B cell (primary cell): ENCODE results near the gene PYCR2. TPM values are rescaled to one million over a fixed set of nuclear protein-coding genes. Genes with fewer than 3 reads are reported as not detected.
A peak's percentile ranks its signal among the peaks of the same experiment; 100 is the strongest.

ENCODE experiments used
- ATAC-seq: fragments of 200-7000 bp; cut with Tn5 transposase; one replicate; pipeline ENCODE4 v1.10.0; 2021; ENCODE audit warnings: low read depth, mild to moderate bottlenecking, moderate number of reproducible peaks, moderate library complexity
- CTCF ChIA-PET: fragments of 350-600 bp; sonication (Branson Sonifier 250); formaldehyde crosslinking; loops from one replicate; lab custom pipeline; 2021; ENCODE audit warnings: antibody characterized with exemption, inconsistent platforms; lab: Charles Lee
- POLR2A ChIA-PET: fragments of 350-600 bp; sonication (Branson Sonifier 250); formaldehyde crosslinking; loops from one replicate; lab custom pipeline; 2021; ENCODE audit warnings: antibody characterized with exemption; lab: Charles Lee
- DNase-seq: peaks from one replicate; pipeline ENCODE4 v3.0.0; 2013
- H2AFZ ChIP-seq: 2 replicates; pipeline ENCODE4 v1.6.1; 2012; ENCODE audit warnings: mild to moderate bottlenecking, low read depth, low read length; ENCODE audit not compliant: insufficient read depth, poor library complexity, severe bottlenecking
- H3K27ac ChIP-seq, 2 donors: 1 replicate in 1 of 2; 2 replicates in 1 of 2; pipeline ENCODE4 v1.5.1; 2012 to 2013; ENCODE audit warnings: low read length in 2 of 2, mild to moderate bottlenecking in 2 of 2, moderate library complexity in 1 of 2
- H3K27me3 ChIP-seq, 4 experiments: fragments of 200-600 bp in 1 of 4; sonication (generic) in 1 of 4; replicated peaks in 1 of 4; 1 replicate in 2 of 4; 2 replicates in 2 of 4; pipeline versions ENCODE4 v1.6.1 to v1.7.0; 2013 to 2016; ENCODE audit warnings: low read length in 3 of 4, mild to moderate bottlenecking in 2 of 4, mixed read lengths in 1 of 4, moderate library complexity in 1 of 4; ENCODE audit not compliant: insufficient read depth in 4 of 4, control insufficient read depth in 3 of 4; ENCODE audit errors: control extremely low read depth in 1 of 4
- H3K36me3 ChIP-seq, 2 experiments: replicated peaks in 1 of 2; 1 replicate in 1 of 2; 2 replicates in 1 of 2; pipeline versions ENCODE4 v1.6.1 to v1.7.1; 2013; ENCODE audit warnings: low read length in 1 of 2; ENCODE audit not compliant: insufficient read depth in 2 of 2, control insufficient read depth in 1 of 2; ENCODE audit errors: control extremely low read depth in 1 of 2, extremely low read depth in 1 of 2
- H3K4me1 ChIP-seq, 2 donors: fragments of 200-600 bp in 1 of 2; sonication (generic) in 1 of 2; 1 replicate in 1 of 2; 2 replicates in 1 of 2; pipeline versions ENCODE4 v1.5.1 to v1.6.1; 2013 to 2017; ENCODE audit warnings: low read length in 2 of 2; ENCODE audit not compliant: control insufficient read depth in 2 of 2, insufficient read depth in 2 of 2
- H3K4me2 ChIP-seq: replicated peaks from 2 replicates; pipeline ENCODE3; 2012; ENCODE audit warnings: mild to moderate bottlenecking, low read depth, low read length; ENCODE audit not compliant: poor library complexity, severe bottlenecking
- H3K4me3 ChIP-seq, 5 experiments: fragments of 200-600 bp in 1 of 5; sonication (generic) in 1 of 5; 1 replicate in 3 of 5; 2 replicates in 2 of 5; pipeline versions ENCODE4 v1.5.1 to v1.7.0; 2011 to 2016; ENCODE audit warnings: low read length in 4 of 5, mild to moderate bottlenecking in 4 of 5, low read depth in 2 of 5, control low read depth in 1 of 5, moderate library complexity in 1 of 5; ENCODE audit not compliant: insufficient read depth in 1 of 5; ENCODE audit errors: control extremely low read depth in 1 of 5, extremely low read depth in 1 of 5
- H3K79me2 ChIP-seq: fragments of 200-600 bp; sonication (generic); one replicate; pipeline ENCODE4 v1.6.0; 2016; ENCODE audit warnings: low read length; ENCODE audit not compliant: control insufficient read depth, insufficient read depth
- H3K9ac ChIP-seq: fragments of 200-600 bp; sonication (generic); 2 replicates; pipeline ENCODE4 v1.6.1; 2017; ENCODE audit warnings: mild to moderate bottlenecking, low read length, moderate library complexity
- H3K9me3 ChIP-seq, 3 donors: one replicate each; pipeline versions ENCODE4 v1.6.1 to v1.7.1; 2013; ENCODE audit warnings: low read length in 2 of 3; ENCODE audit not compliant: control insufficient read depth in 2 of 3, insufficient read depth in 1 of 3; ENCODE audit errors: control extremely low read depth in 1 of 3
- H4K20me1 ChIP-seq: 2 replicates; pipeline ENCODE4 v1.6.0; 2012; ENCODE audit warnings: mild to moderate bottlenecking, low read length; ENCODE audit not compliant: insufficient read depth, control insufficient read depth, poor library complexity, severe bottlenecking
- H3K27ac Mint-ChIP-seq: one replicate; pipeline ENCODE4 v1.8.0; 2021; ENCODE audit warnings: mixed read lengths
- H3K27me3 Mint-ChIP-seq: one replicate; pipeline ENCODE4 v1.8.0; 2021; ENCODE audit warnings: mixed read lengths
- H3K4me1 Mint-ChIP-seq: one replicate; pipeline ENCODE4 v1.8.0; 2021; ENCODE audit warnings: mixed read lengths
- H3K4me3 Mint-ChIP-seq: one replicate; pipeline ENCODE4 v1.8.0; 2021; ENCODE audit warnings: mixed read lengths
- H3K9me3 Mint-ChIP-seq: one replicate; pipeline ENCODE4 v1.8.0; 2022; ENCODE audit warnings: mixed read lengths; ENCODE audit not compliant: insufficient read depth
- EZH2 ChIP-seq: IDR thresholded peaks from 2 replicates; pipeline ENCODE4 v1.6.1; 2012; ENCODE audit warnings: borderline replicate concordance, low read depth, mild to moderate bottlenecking, moderate library complexity, low read length; ENCODE audit not compliant: insufficient read depth, poor library complexity, severe bottlenecking
- WGBS: methylation state at CpG from one replicate; pipeline ENCODE4 v1.1.5; 2013; ENCODE audit warnings: missing lambda C conversion rate; ENCODE audit not compliant: insufficient coverage; 5-methylcytosine and 5-hydroxymethylcytosine counted together
- intact Hi-C: fragments of 100-400 bp; cut with micrococcal nuclease; formaldehyde crosslinking; loops from one replicate; pipeline ENCODE4 v1.10.0; 2022
- polyA plus RNA-seq: library from polyadenylated mRNA; depleted of rRNA; stranded (reverse); fragments of >200 nt; gene quantifications from 2 replicates; pipeline ENCODE4 v1.2.3, GENCODE V29; 2012
- total RNA-seq, 2 donors: library from RNA; stranded (reverse); fragments of 120-200 nt in 1 of 2; gene quantifications; 1 replicate in 1 of 2; 2 replicates in 1 of 2; pipeline versions ENCODE4 v1.2.3 to v1.2.4, GENCODE V29; 2013 to 2022
- TF ChIP-seq, protein P1 (sequence below): fragments of 200-600 bp; IDR thresholded peaks from one replicate; pipeline ENCODE4 v1.8.0; 2022; ENCODE audit warnings: antibody characterized with exemption, mild to moderate bottlenecking

The PYCR2 gene
- total and polyA plus RNA-seq, 2 donors (not counting 1 experiment from before 2014, with no cell fraction given): 113 to 134 TPM

GRCh38 chr1:225881959-225882693 is 41.9 kb downstream of the PYCR2 start, which contains the start of gene TMEM63A:
TMEM63A (minus strand) TSS chr1:225882380; CDS start chr1:225877580, 4,800 bp downstream.
- POLR2A ChIA-PET: interaction anchor here (0.7 to 3.3 kb wide), 13 partner anchors 10 to 423 kb away, joined by 3 to 38 read pairs (median 5); partner anchors contain the start of genes PYCR2, SDE2 and SRP9
- no peaks in the 10 kb centered on the region for H3K27me3 ChIP-seq
- Mint-ChIP-seq H3K27ac (peak within 1 kb of the TSS; percentile 91), H3K27me3 (no peaks in the 10 kb centered on the region), H3K9me3 (no peaks in the 10 kb centered on the region), H3K4me3 (peak within 1 kb of the TSS; percentile 96), H3K4me1 (peaks cover 48% of the 10 kb centered on the region)
- H2AFZ ChIP-seq: peak within 1 kb of the TSS; percentile 89
- DNase-seq (peak; percentile 91), ATAC-seq (peak; percentile 78)
- peaks cover 0 to 16% of the 10 kb centered on the region in 2 experiments for H3K36me3 ChIP-seq
- H3K9me3 ChIP-seq: no peaks in the 10 kb centered on the region
- peaks cover 36% of the 10 kb centered on the region for H4K20me1 ChIP-seq
- H3K9ac ChIP-seq: peak within 1 kb of the TSS; percentile 88
- peak within 1 kb of the TSS; percentile 86 to 99 (median 96) for H3K4me3 ChIP-seq
- H3K4me2 ChIP-seq: peak within 1 kb of the TSS; percentile 88
- CTCF ChIA-PET: interaction anchor here (0.6 to 5.7 kb wide), 21 partner anchors 11 to 414 kb away, joined by 3 to 59 read pairs (median 5); partner anchors contain the start of genes PYCR2 and SRP9
- TF ChIP-seq EZH2: no peak
- TF ChIP-seq, protein P1, sequence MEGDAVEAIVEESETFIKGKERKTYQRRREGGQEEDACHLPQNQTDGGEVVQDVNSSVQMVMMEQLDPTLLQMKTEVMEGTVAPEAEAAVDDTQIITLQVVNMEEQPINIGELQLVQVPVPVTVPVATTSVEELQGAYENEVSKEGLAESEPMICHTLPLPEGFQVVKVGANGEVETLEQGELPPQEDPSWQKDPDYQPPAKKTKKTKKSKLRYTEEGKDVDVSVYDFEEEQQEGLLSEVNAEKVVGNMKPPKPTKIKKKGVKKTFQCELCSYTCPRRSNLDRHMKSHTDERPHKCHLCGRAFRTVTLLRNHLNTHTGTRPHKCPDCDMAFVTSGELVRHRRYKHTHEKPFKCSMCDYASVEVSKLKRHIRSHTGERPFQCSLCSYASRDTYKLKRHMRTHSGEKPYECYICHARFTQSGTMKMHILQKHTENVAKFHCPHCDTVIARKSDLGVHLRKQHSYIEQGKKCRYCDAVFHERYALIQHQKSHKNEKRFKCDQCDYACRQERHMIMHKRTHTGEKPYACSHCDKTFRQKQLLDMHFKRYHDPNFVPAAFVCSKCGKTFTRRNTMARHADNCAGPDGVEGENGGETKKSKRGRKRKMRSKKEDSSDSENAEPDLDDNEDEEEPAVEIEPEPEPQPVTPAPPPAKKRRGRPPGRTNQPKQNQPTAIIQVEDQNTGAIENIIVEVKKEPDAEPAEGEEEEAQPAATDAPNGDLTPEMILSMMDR: peak; percentile 23
- peak within 1 kb of the TSS; percentile 51 to 74 for H3K27ac ChIP-seq
- 0% methylated on average over 61 of the region's 64 CpGs for WGBS
- peaks cover 30 to 42% of the 10 kb centered on the region in 2 donors for H3K4me1 ChIP-seq
- peaks cover 63% of the 10 kb centered on the region for H3K79me2 ChIP-seq
- intact Hi-C loops: loop anchor here (1.0 to 5.0 kb wide), 5 partner anchors 15 to 105 kb away; partner anchors contain the start of genes PYCR2 and SRP9
